ENCODE data around the gene CAPN11. TPM values are rescaled to one million over a fixed set of nuclear protein-coding genes. Genes with fewer than 3 reads are reported as not detected.
A peak's percentile ranks its signal among the peaks of the same experiment; 100 is the strongest.

CAPN11 gene
- total RNA-seq (2021; ENCODE audit: unreplicated experiment) (not detected), Bru-seq, nascent RNA (percentile 9 among the genes with signal in this experiment), BruChase-seq, experiment 1, labeled RNA remaining after a 6-hour chase (percentile 17 among the genes with signal in this experiment), BruChase-seq, experiment 2, labeled RNA remaining after a 2-hour chase (percentile 6 among the genes with signal in this experiment)
- polyA plus RNA-seq (2012), result 0.05 TPM in 1 of 2 replicates, not detected in the other
- long read RNA-seq, result 0 reads

GRCh38 chr6:44158770-44159228 is at the start of gene CAPN11:
CAPN11 (plus strand) TSS chr6:44158820; CDS start chr6:44158849, 29 bp downstream.
- Histone ChIP-seq H3K4me3 (replicated peaks in 1 of 2; ENCODE audit: low read depth in 1 of 2, low read length in 2 of 2) (no peak within 1 kb of the TSS), H4K20me1 (ENCODE audit: insufficient read depth) (no peaks in the 10 kb centered on the region), H3K4me1 (ENCODE audit: control insufficient read depth in 1 of 2, insufficient read depth in 2 of 2, low read length in 2 of 2) (peaks cover 0 to 15% of the 10 kb centered on the region in 2 experiments; a peak in 2 of 4 replicates), H3K27ac (ENCODE audit: low read depth, low read length) (no peak within 1 kb of the TSS), H3K9me3 (ENCODE audit: control insufficient read depth in 1 of 2, insufficient read depth in 1 of 2, low read depth in 1 of 2, low read length in 2 of 2) (no peaks in the 10 kb centered on the region), H3K36me3 (ENCODE audit: control insufficient read depth in 1 of 2, insufficient read depth in 2 of 2, low read length in 2 of 2) (no peaks in the 10 kb centered on the region; a peak in 1 of 4 replicates), H3K9ac (ENCODE audit: low read length) (no peak within 1 kb of the TSS), H3K4me2 (ENCODE audit: low read length) (no peak within 1 kb of the TSS), H3K79me2 (ENCODE audit: insufficient read depth, low read length) (no peaks in the 10 kb centered on the region), H3K27me3 (ENCODE audit: insufficient read depth, low read length) (peaks cover under 1% of the 10 kb centered on the region; the same call in 1 of the 2 replicates), H2AFZ (ENCODE audit: low read depth, low read length, poor library complexity, severe bottlenecking) (no peak within 1 kb of the TSS), H3K9me2 (ENCODE audit: insufficient read depth) (no peaks in the 10 kb centered on the region)
- POLR2A ChIA-PET, result no interaction called here
- no TSS peak for BruUV-seq (replicated peaks)
- no peak for TF ChIP-seq JUND (IDR thresholded peaks at IDR 0.05)
- TF ChIP-seq SIN3A (IDR thresholded peaks at IDR 0.05; ENCODE audit: low read depth), result no peak
- TF ChIP-seq SP1 (IDR thresholded peaks at IDR 0.05; ENCODE audit: low read depth), result no peak
- ATAC-seq (no peak), DNase-seq (ENCODE audit: low read depth, low spot score) (no peak)
- RAD21 ChIA-PET (ENCODE audit: low non-redundant PET in 1 of 2, low total read pairs in 2 of 2, uncharacterized antibody in 2 of 2, unreplicated experiment in 2 of 2), result no interaction called here
- intact Hi-C loops (cut with micrococcal nuclease), result no loop called here
- CTCF ChIA-PET, result no interaction called here

- H3K4me2 ChIP-seq (ENCODE audit: low read length), result no peak overlapping the region
- no peak overlapping the region for H2AFZ ChIP-seq (ENCODE audit: low read depth, low read length, poor library complexity, severe bottlenecking)
- no peaks in the 10 kb centered on the region for H3K27me3 ChIP-seq (ENCODE audit: insufficient read depth, low read length)
- peaks cover 38 to 54% of the 10 kb centered on the region in 2 experiments for H3K36me3 ChIP-seq (ENCODE audit: control insufficient read depth in 1 of 2, insufficient read depth in 2 of 2, low read length in 2 of 2)
- no peak overlapping the region for H3K27ac ChIP-seq (ENCODE audit: low read depth, low read length)
- no peaks in the 10 kb centered on the region for H3K9me2 ChIP-seq (ENCODE audit: insufficient read depth)
- no TSS peak for BruUV-seq (replicated peaks)
- DNase-seq (ENCODE audit: low read depth, low spot score) (no peak), ATAC-seq (no peak)
- H3K79me2 ChIP-seq (ENCODE audit: insufficient read depth, low read length), result peaks cover 65% of the 10 kb centered on the region; the same call in 1 of the 2 replicates
- intact Hi-C loops (cut with micrococcal nuclease), result no loop called here
- ChIA-PET POLR2A (no interaction called here), CTCF (no interaction called here), RAD21 (ENCODE audit: low non-redundant PET in 1 of 2, low total read pairs in 2 of 2, uncharacterized antibody in 2 of 2, unreplicated experiment in 2 of 2) (no interaction called here)
- TF ChIP-seq CEBPB (IDR thresholded peaks at IDR 0.05; ENCODE audit: low read depth) (no peak), REST (IDR thresholded peaks at IDR 0.05; ENCODE audit: low read depth) (no peak), SIN3A (IDR thresholded peaks at IDR 0.05; ENCODE audit: low read depth) (no peak), EZH2 (IDR thresholded peaks at IDR 0.05) (no peak)
- H4K20me1 ChIP-seq (ENCODE audit: insufficient read depth), result 0 out of 2 replicates have a peak, but pooled peaks cover 3% of the 10 kb centered on the region
- H3K4me3 ChIP-seq (replicated peaks in 1 of 2; ENCODE audit: low read depth in 1 of 2, low read length in 2 of 2), result no peak overlapping the region
- H3K9ac ChIP-seq (ENCODE audit: low read length), result no peak overlapping the region
- no peaks in the 10 kb centered on the region for H3K9me3 ChIP-seq (ENCODE audit: control insufficient read depth in 1 of 2, insufficient read depth in 1 of 2, low read depth in 1 of 2, low read length in 2 of 2)
- no peaks in the 10 kb centered on the region for H3K4me1 ChIP-seq (ENCODE audit: control insufficient read depth in 1 of 2, insufficient read depth in 2 of 2, low read length in 2 of 2)
Measured at GRCh38 chr6:44109212-44109611, 49.4 kb upstream of the CAPN11 start.

Measured in HCT116 (cell line).